Upper lobe of right lung (tissue), 1 donor: ENCODE data around the gene PIP5K1C. TPM values are rescaled to one million over a fixed set of nuclear protein-coding genes. Genes with fewer than 3 reads are reported as not detected.

Source experiments
- ATAC-seq: fragments of 200-7000 bp; cut with Tn5 transposase; one replicate; pipeline ENCODE4 v1.9.1; 2020; ENCODE audit warnings: mild to moderate bottlenecking, moderate library complexity
- DNase-seq: peaks from one replicate; pipeline ENCODE4 v3.0.0-alpha.2; 2020
- H3K27ac ChIP-seq: fragments of 200-600 bp; one replicate; pipeline ENCODE4 v1.8.0; 2022
- H3K27me3 ChIP-seq: fragments of 200-600 bp; one replicate; pipeline ENCODE4 v1.8.0; 2022; ENCODE audit warnings: mild to moderate bottlenecking
- H3K36me3 ChIP-seq: fragments of 200-600 bp; one replicate; pipeline ENCODE4 v1.8.0; 2022
- H3K4me1 ChIP-seq: fragments of 200-600 bp; one replicate; pipeline ENCODE4 v1.8.0; 2022
- H3K4me3 ChIP-seq: fragments of 200-600 bp; one replicate; pipeline ENCODE4 v1.8.0; 2022; ENCODE audit warnings: mild to moderate bottlenecking
- H3K9me3 ChIP-seq: fragments of 200-600 bp; one replicate; pipeline ENCODE4 v1.8.0; 2022
- intact Hi-C: fragments of 100-400 bp; cut with DNase I; formaldehyde crosslinking; loops from one replicate; pipeline ENCODE4 v1.11.0; 2022
- total RNA-seq: library from RNA; stranded (reverse); fragmentation: NEBNext Ultra II Directional; extraction: Animal tissue kit (Norgen Biotek cat#: 25700); gene quantifications from one replicate; pipeline ENCODE4 v1.2.1, GENCODE V29; 2021
- TF ChIP-seq, protein P1 (sequence below): fragments of 200-600 bp; IDR thresholded peaks from one replicate; pipeline ENCODE4 v1.8.0; 2022; ENCODE audit warnings: antibody characterized with exemption
- donor health status: DM: no; HTN: yes; CAD: no; lungs with severe emphysema.

Gene PIP5K1C
- total RNA-seq, 1 donor from 2014 or later = 42.1 TPM

DNA sequence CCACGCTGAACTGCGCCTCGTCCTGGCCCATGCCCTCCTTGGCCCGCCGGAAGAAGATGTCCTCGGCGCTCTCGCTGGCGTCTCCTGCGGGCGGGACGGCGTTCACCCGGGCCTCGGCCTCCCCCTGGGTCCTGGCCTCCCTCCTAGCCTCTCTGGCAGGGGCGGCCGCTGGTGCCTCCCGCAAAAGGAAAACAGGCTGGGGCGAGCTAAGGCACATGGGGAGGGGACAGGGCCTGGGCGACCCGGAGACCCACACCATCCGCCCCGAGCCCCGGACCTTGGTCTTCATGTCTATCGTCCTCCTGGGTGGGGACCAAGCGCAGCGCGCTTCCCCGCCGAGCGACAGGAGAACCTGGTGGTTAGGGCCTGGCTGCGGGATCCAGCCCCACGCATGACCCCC, 87.9 kb downstream of the PIP5K1C start:
- DNase-seq = peak; percentile 63
- no peaks in the 10 kb centered on the region for H3K27me3 ChIP-seq

DNA sequence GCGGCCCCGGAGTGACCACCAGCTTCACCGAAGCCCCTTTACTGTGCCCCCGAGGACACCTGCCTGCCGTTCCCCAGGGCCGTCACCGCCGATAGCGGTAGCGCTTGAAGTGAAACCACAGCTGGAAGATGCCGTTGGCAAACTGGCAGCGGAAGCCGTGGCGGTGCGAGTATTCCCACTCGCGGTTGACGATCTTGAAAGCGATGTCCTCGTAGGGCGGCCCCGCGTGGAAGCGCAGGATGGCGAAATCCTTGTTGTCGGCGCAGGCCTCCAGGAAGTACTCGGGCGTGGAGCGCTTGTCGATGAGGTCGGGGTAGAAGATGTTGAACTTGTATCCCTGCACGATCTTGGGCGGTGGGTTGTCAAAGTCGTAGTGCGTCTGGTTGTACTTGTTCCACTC, 88.4 kb downstream of the PIP5K1C start:
- DNase-seq (peak; percentile 62), ATAC-seq (no peak)
- Histone ChIP-seq H3K9me3 (no peaks in the 10 kb centered on the region), H3K27ac (no peak overlapping the region), H3K4me3 (no peak overlapping the region), H3K36me3 (peaks cover 30% of the 10 kb centered on the region), H3K4me1 (peaks cover 21% of the 10 kb centered on the region), H3K27me3 (no peaks in the 10 kb centered on the region)
- intact Hi-C loops = loop anchor here (10.0 kb wide), 1 partner anchor 67 kb away; no protein-coding TSS in a partner anchor
- TF ChIP-seq, protein P1, sequence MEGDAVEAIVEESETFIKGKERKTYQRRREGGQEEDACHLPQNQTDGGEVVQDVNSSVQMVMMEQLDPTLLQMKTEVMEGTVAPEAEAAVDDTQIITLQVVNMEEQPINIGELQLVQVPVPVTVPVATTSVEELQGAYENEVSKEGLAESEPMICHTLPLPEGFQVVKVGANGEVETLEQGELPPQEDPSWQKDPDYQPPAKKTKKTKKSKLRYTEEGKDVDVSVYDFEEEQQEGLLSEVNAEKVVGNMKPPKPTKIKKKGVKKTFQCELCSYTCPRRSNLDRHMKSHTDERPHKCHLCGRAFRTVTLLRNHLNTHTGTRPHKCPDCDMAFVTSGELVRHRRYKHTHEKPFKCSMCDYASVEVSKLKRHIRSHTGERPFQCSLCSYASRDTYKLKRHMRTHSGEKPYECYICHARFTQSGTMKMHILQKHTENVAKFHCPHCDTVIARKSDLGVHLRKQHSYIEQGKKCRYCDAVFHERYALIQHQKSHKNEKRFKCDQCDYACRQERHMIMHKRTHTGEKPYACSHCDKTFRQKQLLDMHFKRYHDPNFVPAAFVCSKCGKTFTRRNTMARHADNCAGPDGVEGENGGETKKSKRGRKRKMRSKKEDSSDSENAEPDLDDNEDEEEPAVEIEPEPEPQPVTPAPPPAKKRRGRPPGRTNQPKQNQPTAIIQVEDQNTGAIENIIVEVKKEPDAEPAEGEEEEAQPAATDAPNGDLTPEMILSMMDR = no peak

More for the DNA sequence above, 87.9 kb downstream of the PIP5K1C start:
- no peak for ATAC-seq
- TF ChIP-seq, protein P1 = no peak
- H3K4me1 ChIP-seq = peaks cover 17% of the 10 kb centered on the region
- H3K27ac ChIP-seq = no peak overlapping the region
- peaks cover 30% of the 10 kb centered on the region for H3K36me3 ChIP-seq
- H3K4me3 ChIP-seq = no peak overlapping the region
- no peaks in the 10 kb centered on the region for H3K9me3 ChIP-seq
- intact Hi-C loops = loop anchor here (10.0 kb wide), 1 partner anchor 68 kb away; no protein-coding TSS in a partner anchor

- DNase-seq (no peak), ATAC-seq (no peak)
- no peak overlapping the region for H3K27ac ChIP-seq
- H3K4me3 ChIP-seq = no peak overlapping the region
- no peaks in the 10 kb centered on the region for H3K27me3 ChIP-seq
- H3K4me1 ChIP-seq = peaks cover 27% of the 10 kb centered on the region
- TF ChIP-seq, protein P1 = no peak
- peaks cover 30% of the 10 kb centered on the region for H3K36me3 ChIP-seq
- intact Hi-C loops = loop anchor here (10.0 kb wide), 1 partner anchor 66 kb away; no protein-coding TSS in a partner anchor
- no peaks in the 10 kb centered on the region for H3K9me3 ChIP-seq
These were observed 89.2 kb downstream of the PIP5K1C start for GRCh38 chr19:3610745-3611717.

- H3K4me3 ChIP-seq = no peak overlapping the region
- no peaks in the 10 kb centered on the region for H3K9me3 ChIP-seq
- intact Hi-C loops = loop anchor here (10.0 kb wide), 1 partner anchor 65 kb away; no protein-coding TSS in a partner anchor
- TF ChIP-seq, protein P1 = no peak
- H3K4me1 ChIP-seq = peaks cover 27% of the 10 kb centered on the region
- ATAC-seq (no peak), DNase-seq (no peak)
- no peak overlapping the region for H3K27ac ChIP-seq
- H3K27me3 ChIP-seq = no peaks in the 10 kb centered on the region
- H3K36me3 ChIP-seq = peaks cover 30% of the 10 kb centered on the region
These were observed 90.2 kb downstream of the PIP5K1C start for GRCh38 chr19:3609779-3610719.

DNA sequence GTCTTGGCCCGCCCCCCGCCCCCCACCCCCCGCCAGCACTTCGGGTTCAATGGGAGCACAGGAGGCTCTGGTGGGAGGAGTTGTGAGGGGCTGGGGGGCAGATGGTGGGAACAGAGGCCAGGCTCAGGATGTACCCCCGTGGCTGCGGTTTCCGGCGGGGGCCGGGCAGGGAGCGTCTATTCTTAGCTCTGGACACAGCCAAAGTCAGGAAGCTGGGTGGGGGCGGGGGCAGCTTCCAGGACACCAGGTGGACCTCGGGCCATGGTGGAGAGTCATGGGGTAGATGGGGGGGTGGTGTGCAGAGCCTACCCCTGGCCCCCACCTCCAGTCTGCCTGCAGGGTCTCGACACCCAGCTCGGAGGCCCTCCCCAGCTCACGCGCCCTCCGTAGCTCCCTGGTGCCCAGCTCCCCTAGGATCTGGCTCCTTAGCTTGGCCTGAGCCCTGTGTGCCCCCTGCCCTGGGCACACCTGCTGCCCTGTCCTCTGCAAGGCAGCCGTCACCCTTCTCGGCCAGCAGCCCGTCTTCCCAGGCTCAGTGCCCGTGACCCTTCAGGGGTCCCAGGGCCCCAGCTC, 91.4 kb downstream of the PIP5K1C start:
- H3K36me3 ChIP-seq = peaks cover 28% of the 10 kb centered on the region

More for the DNA sequence above, 91.4 kb downstream of the PIP5K1C start:
- peaks cover 27% of the 10 kb centered on the region for H3K4me1 ChIP-seq
- no peaks in the 10 kb centered on the region for H3K9me3 ChIP-seq
- DNase-seq = no peak
- peak overlapping the region; percentile 59 for H3K27ac ChIP-seq
- H3K27me3 ChIP-seq = no peaks in the 10 kb centered on the region
- no peak overlapping the region for H3K4me3 ChIP-seq
- no peak for ATAC-seq
- intact Hi-C loops = no loop called here
- TF ChIP-seq, protein P1 = no peak
